NCI-H2107 (cell line): ENCODE measurements around the gene SLC25A47.
"Not testable (repeated sequence)": the region's sequence is repeated elsewhere in the genome, so short reads cannot be mapped to it uniquely, and the experiment has no call there.

Source experiments
- DNase-seq: peaks from one replicate; lab custom pipeline; 2025; lab: John Stamatoyannopoulos, UW

SLC25A47 gene

DNA sequence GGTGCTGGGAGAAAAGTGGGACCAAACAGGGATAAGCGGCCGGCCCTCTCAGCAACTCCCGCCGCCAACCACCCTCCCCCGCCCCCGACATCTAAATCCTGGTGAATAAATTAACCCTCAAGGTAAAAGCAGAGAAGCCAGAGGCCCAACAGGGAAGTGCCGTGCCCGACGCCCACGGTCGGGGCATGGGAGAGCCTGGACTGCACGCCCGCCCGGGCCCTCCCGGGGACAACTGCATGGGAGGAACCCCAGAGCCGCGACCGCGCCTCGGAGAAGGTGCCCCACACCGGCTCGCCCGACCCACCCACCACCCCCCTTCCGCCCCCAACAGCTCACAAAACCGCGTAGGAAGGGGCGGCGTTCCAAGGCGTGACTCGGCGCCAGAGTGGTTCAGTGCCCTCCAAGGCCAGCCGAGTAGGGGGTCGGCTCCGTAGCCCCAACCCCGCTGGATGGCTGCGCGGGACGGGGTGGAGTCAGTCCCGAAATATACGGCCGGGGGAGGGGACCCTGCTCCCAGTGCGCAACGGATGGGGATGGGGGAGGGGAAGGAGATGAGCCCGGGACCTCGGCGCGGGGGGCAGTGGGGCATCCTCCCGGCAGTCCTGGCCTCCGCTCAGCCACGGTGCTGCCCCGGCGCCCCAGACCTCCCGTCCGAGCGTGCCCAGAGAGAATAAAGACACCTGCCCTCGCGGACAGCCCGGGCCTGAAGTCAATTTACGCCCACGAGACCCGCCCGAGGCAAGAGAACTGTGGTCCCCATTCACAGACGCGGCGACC lies 17.6 kb upstream of the SLC25A47 start:
- DNase-seq, result peak; percentile 70

DNA sequence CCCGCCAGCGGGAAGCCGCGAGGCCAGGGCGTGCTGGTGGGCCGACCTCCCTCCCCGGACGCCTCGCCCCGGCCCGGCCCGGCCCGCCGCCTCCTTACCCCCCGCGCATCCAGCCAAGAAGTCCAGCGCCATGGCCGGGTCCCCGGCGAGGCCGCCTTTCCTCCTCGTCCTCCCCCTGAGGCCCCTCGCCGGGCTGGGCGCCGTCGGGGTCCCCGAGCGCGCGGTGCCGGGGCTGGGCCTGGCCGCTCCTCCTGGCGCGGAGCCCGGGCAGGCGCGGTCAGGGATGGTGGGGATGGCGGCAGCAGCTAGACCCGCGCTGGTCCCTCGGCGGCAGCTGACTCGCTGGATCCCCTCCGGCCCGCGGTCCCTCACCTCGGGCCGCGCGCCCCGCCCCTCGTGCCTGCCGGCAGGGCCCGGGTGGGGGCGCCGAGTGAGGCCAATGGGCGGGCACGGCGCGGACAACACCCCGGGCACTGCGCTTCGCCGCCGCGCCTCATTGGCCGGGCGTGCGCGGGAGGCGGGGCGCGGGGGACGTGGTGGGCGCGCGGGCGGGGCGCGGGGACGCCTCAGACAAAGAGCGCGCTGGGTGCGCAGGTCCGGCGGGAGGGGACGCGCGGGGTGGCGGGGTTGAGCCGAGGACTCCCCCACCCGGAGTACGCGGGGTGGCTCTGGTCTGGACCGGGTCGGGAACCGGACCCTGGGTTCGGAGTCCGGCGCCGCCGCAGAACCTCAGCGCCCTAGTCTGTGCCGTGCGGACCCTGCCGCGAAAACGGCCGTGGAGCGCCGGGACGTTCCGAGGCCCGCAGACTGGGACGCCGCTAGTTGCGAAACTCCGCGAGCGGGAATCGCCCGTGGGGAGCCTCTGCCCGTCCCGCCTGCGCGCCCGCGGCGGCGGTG lies 16.8 kb upstream of the SLC25A47 start, which contains the start of gene SLC25A29:
Gene SLC25A29 (minus strand): TSS at position 344 of the 897 bp plus-strand sequence. CDS start 212 bp downstream, at position 132.
- peak; percentile 97 for DNase-seq

DNA sequence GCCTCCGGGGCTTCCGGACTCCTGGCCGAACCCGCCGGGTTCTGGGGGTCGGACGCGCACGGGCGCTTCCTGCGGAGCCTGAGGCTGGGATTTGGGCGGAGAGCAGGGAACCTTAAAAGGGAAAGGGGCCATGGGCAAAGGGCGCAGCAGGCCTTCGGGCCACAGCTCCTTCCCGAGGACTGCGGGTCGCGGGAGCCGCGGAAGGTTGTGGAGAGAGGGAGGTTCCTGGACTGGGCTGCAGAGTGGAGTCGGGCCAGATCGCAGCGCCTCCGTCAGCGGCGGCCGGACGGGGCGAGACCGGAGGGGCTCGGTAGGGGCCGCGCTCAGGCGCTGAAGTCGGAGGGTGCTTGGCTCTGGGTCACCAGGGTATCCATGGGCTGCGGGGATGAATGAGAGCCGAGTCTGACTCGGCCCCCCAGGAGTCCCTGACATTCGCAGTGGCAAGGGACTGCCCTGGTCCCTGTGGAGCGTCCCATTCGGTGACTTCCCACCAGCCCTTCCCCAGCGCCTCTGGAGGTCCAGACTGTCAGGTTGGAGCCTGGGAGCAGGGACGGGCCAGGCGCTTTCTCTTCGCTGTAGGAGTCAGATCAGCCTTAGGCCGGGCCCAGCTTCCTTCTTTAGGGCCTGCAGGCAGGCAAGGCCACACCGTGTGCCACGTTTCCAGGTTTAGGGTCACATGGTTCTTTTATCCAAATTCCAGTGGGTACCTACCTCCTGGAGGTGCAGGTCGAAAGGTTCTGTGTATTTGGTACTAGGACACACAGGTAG lies 16.0 kb upstream of the SLC25A47 start:
- DNase-seq, result no peak

DNA sequence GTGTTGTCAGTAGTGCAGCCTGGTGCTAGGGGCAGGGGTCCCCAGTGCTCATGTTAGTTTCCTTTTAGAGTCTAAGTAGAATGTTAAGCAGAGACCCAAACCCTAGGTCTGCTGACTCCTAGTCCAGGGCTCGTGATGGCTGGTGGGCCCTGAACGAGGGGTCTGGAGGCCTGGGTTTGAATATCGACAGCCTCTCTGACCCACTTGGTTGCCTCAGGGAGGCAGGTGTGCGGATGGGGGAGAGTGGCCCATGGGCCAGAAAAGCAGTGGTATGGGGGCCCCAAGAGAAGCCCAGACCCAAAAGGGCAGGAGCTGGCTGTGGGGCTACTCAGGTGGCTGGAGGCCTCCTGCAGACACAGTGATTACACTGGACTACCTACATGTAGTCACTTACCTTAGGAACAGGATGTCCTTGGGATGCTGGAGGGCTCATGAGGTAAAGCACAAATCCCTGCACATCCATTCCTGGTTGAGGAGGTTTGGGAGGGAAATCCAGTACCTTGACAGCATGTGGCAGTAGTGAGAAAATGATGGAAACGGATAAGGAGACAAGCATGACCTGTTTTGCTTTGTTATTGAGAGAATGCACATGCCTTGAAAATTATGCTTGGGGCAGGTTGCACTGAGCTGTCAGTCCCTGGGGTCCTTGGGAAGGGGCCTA lies 15.2 kb upstream of the SLC25A47 start:
- DNase-seq, result no peak

DNA sequence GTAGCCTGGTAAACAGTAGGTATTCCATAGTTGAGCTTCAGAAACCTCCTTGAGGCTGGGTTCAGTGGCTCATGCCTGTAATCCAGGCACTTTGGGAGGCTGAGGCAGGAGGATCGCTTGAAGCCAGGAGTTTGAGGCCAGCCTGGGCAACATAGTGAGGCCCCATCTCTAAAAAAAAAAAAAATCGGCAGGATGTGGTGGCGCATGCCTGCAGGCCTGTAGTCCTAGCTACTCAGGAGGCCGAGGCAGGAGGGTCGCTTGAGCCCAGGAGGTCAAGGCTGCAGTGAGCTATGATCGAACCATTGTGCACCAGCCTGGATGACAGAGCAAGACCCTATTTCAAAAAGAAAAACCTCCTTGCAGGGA lies 14.7 kb upstream of the SLC25A47 start:
- DNase-seq, result not testable (repeated sequence)

DNA sequence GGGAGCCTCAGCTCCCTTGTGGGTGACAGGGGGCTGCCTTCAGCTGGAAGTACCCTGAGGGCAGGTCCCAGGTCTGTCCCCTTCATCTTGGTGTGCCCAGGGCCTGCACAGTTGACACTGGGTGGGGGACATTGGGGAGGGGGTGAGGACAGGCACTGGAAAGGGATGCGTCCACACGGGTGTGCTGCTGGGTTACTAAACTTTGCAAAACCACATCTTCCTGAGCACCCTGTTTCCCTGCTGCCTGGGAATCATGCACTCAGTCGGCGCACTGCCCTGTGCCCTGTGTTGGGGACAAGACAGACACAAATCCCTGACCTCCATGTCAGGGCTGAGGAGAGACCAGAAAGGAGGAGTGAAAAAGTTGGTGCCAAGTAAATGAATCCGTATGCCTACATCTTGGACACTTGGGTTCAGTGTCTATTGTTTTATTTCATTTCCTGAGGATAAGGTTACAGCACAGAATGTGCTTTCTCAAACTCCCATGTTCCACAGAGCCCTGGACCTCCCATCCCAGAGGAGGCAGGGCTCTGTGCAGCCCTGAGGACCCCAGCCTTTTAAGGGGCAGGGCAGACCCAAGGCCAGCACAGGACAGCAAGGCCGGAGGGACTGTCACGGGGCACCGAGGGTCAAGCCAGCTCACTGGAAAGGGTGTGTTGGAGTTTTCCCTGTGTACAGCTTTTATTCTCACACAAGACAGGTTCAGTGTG lies 14.0 kb upstream of the SLC25A47 start:
- no peak for DNase-seq

DNA sequence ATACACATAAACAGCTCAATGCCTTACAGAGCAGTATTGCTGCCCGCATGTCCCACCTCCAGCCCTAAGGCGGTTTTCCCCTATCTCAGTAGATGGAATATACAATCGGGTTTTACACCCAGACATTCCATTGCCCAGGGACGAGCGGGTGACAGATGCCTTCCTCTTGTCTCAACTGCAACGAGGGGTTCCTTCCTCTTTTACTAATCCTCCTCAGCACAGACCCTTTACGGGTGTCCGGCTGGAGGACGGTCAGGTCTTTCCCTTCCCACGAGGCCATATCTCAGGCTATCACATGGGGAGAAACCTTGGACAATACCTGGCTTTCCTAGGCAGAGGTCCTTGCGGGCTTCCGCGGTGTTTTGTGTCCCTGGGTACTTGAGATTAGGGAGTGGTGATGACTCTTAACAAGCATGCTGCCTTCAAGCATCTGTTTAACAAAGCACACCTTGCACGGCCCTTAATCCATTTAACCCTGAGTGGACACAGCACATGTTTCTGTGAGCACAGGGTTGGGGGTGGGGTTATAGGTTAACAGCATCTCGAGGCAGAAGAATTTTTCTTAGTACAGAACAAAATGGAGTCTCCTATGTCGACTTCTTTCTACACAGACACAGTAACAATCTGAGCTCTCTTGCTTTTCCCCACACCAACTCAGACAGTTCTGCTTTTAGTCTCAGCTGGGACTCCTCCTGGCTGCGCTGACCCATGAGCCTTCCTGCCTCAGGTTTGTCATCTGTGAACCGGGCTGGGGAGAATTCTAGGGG lies 10.8 kb upstream of the SLC25A47 start:
- not testable (repeated sequence) for DNase-seq

DNA sequence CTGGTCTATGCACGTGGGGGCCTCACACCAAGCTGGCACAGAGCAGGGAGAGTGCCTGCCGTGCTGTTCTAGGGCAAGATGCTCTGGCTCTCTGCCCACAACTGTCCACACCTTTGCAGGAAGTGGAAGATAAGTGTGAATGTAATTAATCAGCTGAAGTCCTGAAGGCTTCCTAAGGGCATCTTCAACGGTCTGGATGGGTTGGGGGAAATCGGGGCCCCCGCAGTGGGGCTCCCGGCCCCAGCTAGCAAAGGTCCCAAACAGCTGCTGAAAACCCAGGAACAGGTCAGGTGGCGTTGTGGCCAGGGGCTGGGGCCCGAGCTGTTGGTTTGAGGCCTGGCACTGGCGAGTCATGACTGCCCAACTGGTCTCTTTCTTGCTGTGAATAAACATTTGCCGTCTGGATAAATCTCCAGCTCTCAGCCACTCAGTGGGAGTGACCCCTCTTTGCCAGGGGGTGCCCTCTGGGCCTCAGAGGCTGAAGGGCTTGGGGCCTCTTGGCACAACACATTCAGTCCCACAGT lies 10.2 kb upstream of the SLC25A47 start:
- no peak for DNase-seq

DNA sequence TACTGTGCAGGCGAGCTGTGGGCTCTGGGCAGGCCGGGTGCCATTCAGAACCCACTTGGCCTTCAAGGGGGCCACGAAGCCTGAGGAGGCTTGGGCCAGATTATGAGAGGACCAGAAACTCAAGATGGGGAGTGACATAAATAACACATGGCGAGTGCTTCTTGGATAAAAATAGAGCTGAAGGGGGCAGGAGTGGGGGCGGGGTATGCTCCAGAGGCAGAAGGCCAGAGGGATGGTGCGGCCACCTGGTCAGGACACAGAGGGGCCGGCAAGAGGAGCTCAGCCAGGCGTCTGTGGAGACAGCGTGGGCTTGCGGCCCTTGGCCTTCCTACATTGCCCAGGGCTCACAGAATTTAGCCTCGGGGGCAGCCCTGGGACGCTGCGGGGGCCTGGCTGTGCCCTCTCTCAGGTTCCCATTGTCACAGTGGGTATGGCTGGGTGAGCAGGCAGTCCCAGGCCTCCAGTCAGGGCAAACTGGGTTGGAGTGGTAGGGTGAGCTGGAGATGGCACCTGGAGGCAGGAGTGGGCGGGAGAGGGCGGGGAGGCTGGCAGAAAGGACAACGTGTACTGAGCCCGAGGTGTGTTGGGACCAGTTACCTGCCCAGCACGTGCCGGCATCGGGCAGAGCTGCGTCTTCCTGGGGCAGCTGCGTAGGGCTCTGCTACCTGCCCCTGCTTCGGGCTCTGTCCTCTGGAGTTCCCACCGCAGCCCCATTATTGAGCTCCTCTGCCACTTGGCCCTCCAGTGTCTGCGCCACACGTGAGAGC lies 9.5 kb upstream of the SLC25A47 start:
- DNase-seq, result no peak

DNA sequence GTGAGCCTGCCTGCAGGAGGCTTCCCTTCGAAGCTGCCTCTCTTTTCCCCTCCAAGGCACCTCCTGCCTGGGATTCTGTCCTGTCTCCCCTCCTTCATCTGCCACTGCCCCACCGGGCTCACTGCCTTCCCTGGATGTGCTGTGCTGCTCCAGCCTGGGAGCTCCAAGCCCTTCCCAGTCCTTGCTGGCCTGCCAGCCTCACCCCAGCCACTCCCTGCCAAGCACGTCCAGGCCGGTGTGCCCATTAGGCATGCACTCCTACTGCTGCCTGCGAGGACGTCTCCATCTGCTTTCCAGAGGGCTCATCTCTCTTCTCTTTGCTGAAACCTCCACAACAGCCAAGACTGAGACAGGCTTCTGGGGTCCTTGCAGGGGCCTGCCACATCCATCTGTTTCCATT lies 8.4 kb upstream of the SLC25A47 start:
- no peak for DNase-seq

DNA sequence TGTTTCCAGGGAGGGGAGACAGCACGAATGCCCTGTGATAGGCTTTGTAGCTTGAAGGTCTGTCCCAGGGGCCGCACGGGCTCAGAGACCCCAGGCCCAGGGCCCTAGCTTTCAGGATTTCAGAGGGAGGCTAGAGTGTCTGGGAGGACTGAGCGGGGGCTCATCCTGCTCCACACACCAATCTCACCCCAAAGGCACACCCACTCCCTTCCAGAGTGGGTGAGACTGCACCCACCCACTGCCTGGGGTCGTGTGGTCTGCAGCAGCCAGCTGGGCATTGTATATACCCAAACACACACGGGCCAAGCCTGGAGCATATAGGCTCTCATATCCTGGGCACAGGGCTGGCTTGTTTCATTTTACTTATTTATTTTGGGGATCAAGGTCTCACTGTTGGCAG lies 5.8 kb upstream of the SLC25A47 start:
- no peak for DNase-seq

DNA sequence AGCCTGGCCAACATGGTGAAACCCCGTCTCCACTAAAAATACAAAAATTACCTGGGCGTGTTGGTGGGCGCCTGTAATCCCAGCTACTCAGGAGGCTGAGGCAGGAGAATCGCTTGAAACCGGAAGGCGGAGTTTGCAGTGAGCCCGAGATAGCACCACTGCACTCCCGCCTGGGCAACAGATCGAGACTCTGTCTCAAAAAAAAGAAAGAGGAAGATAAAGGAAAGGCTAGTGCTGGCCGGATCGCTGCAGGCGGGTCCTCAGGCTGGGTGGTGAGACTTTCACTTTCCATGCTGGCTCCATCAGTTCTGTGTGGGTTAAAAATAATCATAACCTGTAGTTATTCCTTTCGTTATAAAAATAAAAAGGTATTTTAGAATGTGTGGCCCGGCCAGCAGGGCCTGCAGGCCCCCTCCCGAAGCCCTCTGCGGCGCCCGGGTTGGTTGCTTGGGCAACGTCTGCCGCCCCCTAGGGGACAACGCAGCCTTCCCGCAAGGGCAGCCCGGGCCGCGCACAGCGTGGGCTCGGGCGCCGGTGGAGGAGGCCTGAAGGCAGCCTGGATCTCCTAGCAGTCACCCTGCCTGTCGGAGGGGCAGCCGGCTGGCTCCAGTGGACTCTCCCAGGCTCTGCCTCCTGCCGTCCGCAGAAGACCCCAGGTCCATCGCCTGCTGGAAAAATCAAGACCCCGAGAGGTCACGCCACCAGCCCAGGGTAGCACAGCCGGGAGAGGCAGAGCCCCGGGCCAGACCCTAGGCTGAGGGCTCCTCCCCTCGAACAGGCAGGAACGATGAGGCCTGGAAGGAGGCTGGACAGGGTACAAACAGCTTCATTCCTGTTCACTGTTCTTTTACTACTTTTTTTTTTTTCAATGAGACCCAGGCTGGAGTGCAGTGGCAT lies 5.0 kb upstream of the SLC25A47 start:
- DNase-seq, result no peak

DNA sequence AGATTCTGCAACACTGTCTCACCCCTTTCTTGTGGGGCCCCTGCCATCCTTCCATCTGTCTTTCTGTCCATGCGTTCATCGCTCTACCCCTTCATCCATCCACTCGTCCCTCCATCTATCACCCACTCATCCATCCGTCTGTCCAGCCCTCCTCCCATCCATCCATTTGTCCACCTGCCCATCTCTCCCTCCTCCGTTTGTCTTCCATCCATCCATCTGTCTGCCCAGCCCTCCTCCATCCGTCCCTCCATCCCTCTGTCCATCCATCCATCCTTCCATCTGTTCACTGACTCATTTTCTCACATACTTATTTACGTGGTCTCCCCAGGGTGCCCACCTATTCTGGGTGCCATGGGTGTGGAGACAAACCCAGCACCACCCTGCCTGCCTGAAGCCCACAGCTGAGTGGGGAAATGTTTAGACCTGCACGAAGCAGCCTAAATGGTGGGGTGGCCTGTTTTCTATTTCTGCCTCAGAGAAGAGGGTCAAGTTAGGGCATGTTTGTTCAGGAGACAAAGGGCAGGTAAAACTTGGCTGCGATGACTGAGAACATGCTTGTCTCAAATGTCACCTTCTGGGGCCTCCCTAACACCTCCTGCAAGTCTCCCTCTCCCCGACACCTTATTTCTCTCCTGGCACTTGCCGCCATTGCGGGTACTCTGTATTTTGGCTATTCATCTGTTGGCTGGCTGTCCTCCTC lies 2.8 kb upstream of the SLC25A47 start:
- DNase-seq, result no peak

DNA sequence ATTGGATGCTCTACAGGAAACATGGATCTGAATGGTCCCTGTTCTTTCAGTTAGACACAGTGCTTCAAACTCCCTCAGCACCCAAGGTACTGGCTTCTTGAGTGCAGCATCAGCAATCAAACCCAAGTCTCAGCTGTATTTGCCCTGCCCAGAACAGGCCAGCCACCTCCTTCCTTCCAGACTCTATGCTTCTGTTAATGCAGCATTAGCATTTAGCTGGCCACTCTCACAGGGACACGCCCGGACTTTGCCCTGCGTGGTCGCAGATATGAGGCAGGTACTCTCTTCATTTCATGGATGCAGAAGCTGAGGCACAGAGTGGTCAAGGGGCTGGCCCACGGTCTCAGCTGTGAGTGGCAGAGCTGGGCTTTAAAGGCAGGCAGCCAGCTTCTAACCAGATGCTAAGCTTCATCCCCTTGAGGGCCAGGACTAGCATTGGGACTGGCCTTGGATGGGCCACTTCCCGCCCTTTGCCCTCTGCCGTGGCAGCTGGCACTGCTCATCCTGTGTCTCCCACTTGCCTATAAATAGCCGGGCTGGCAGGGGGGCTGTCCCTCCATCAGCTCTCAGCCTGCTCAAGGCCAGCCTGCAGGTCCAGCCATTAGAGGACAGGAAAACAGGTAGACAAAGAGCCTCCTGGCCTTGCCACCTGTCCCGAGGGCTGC lies 1.5 kb upstream of the SLC25A47 start:
- no peak for DNase-seq

DNA sequence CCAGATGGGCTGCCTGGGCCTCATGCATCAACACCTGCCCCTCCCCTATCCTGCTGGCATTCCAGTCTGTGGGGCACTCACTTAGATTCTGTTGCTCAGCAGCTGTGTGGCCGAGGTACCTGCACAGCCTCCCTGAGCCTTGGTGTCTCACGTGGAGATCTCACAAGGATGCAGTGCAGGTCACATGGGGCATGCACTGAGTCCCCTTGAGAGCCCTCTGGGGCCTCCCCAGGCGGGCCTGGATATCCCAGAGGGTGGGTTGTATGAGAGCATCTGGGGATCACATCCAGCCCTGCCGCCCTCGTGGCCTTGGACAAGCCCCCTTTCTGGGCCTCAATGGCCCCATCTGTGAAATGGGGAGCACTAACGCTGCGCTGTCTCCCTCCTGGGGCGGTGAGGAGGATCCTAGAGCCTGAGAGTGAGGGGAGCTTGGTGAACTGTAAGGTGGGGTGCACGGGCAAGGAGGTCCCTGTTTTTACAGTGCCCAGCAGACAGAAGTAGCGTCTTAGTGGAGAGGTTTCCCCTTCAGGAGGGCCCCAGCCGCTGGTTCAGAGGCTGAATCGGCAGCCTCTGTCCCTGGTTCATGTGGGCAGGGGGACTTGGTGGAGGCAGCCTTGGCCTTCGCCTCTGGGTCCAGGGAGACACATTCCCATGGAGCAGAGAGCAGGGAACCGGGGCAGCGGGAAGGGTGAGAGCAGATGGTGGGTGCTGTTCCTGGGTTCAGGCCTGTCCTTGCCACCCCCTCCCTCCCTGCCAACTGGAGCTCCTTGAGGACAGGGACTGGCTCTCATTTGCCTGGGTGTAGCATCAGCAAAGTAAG lies 791 bp upstream of the SLC25A47 start:
- no peak for DNase-seq

DNA sequence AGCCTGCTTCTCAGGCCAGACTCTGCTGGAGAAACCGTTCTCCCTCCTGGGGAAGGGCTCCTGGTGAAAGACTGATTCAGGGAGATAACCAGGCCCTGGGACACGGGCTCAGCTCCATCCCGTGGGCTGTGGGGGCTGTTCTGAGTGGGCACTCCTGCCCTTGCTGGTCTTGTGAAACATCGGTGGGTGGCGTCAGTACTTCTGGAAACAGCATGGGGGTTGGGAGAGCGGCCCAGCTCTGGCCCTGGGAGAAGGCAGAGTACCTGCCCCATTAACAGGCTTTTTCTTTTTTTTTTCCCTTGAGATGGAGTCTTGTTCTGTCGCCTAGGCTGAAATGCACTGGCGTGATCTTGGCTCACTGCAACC lies 786 bp downstream of the SLC25A47 start:
- no peak for DNase-seq
